Breast epithelium (tissue), 3 donors: ENCODE results near the gene RAB7A.

Source experiments
- POLR2AphosphoS5 ChIP-seq, 3 donors: sonication (generic); formaldehyde crosslinking; IDR thresholded peaks; one replicate each; pipeline ENCODE4 v1.6.1; 2017; ENCODE audit warnings: antibody characterized with exemption in 3 of 3
- TF ChIP-seq, protein P1 (sequence below), 3 donors: fragments of 450-650 bp; IDR thresholded peaks; one replicate each; pipeline ENCODE4 v1.5.1; 2016 to 2017; ENCODE audit warnings: antibody characterized with exemption in 3 of 3, mild to moderate bottlenecking in 3 of 3, moderate library complexity in 3 of 3

DNA sequence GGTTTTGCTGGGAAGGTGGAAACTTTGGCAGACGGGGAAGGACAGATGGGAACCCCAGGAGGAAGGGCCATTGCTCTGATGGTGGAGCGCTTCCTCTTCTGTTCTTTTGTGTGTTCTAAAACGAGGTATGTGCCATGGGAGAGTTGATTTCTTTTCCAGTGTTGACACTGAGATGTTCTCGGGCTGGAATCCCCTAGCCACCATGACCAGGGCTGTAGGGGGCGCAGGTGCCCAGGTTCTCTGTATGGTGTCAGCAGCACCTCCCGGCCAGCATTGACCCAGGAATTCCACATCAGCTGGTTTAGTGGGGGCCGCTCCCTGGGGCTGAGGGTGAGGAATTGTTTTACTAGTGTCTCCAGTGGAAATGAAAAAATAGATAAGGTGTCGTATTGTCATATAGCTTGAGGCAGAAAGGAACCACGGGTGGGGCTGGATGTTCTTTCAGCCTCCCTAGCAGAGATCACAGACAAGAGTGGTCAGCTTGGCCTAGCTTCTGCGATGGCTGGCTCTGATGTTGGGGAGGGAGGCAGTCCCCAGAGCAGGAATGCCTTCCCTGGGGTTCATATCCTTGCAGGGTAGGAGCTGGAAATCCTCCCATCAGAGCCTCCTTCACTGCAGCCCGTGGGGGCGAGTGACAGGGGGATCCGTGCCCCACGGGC is 119.3 kb downstream of the RAB7A start:
- TF ChIP-seq POLR2AphosphoS5 (IDR thresholded peaks at IDR 0.05), result no peak
- TF ChIP-seq, protein P1, sequence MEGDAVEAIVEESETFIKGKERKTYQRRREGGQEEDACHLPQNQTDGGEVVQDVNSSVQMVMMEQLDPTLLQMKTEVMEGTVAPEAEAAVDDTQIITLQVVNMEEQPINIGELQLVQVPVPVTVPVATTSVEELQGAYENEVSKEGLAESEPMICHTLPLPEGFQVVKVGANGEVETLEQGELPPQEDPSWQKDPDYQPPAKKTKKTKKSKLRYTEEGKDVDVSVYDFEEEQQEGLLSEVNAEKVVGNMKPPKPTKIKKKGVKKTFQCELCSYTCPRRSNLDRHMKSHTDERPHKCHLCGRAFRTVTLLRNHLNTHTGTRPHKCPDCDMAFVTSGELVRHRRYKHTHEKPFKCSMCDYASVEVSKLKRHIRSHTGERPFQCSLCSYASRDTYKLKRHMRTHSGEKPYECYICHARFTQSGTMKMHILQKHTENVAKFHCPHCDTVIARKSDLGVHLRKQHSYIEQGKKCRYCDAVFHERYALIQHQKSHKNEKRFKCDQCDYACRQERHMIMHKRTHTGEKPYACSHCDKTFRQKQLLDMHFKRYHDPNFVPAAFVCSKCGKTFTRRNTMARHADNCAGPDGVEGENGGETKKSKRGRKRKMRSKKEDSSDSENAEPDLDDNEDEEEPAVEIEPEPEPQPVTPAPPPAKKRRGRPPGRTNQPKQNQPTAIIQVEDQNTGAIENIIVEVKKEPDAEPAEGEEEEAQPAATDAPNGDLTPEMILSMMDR (IDR thresholded peaks at IDR 0.05), result no peak
